DND-41 (cell line): ENCODE measurements around the gene PLSCR4.
"Not testable (repeated sequence)": the region's sequence is repeated elsewhere in the genome, so short reads cannot be mapped to it uniquely, and the experiment has no call there.

Experiments
- ATAC-seq: fragments of 200-7000 bp; cut with Tn5 transposase; 3 replicates; pipeline ENCODE4 v1.9.1; 2021; ENCODE audit warnings: low read depth; ENCODE audit not compliant: insufficient read depth
- DNase-seq: peaks from one replicate; pipeline ENCODE4 v3.0.0-alpha.2; 2020
- H2AFZ ChIP-seq: 2 replicates; pipeline ENCODE4 v1.6.0; 2012; ENCODE audit warnings: low read depth, low read length
- H3K27ac ChIP-seq: 2 replicates; pipeline ENCODE4 v1.5.1; 2012; ENCODE audit warnings: low read length, inconsistent platforms
- H3K27me3 ChIP-seq: fragments of 200-600 bp; sonication (generic); 2 replicates; pipeline ENCODE4 v1.6.0; 2012; ENCODE audit warnings: low read length, mild to moderate bottlenecking, inconsistent platforms; ENCODE audit not compliant: insufficient read depth, poor library complexity
- H3K36me3 ChIP-seq: 2 replicates; pipeline ENCODE4 v1.5.1; 2012; ENCODE audit warnings: low read length, inconsistent platforms; ENCODE audit not compliant: insufficient read depth
- H3K4me1 ChIP-seq: 2 replicates; pipeline ENCODE4 v1.5.1; 2012; ENCODE audit warnings: mild to moderate bottlenecking, low read length; ENCODE audit not compliant: insufficient read depth
- H3K4me2 ChIP-seq: 2 replicates; pipeline ENCODE4 v1.6.0; 2012; ENCODE audit warnings: mild to moderate bottlenecking, moderate library complexity, low read length, inconsistent platforms; ENCODE audit not compliant: insufficient read depth
- H3K4me3 ChIP-seq, 2 experiments: fragments of 200-600 bp in 1 of 2; shearing (Covaris generic) in 1 of 2; 2 replicates each; pipeline ENCODE4 v1.5.1; 2012 to 2016; ENCODE audit warnings: inconsistent platforms in 2 of 2, low read length in 2 of 2, mild to moderate bottlenecking in 2 of 2, low read depth in 1 of 2, moderate library complexity in 1 of 2
- H3K79me2 ChIP-seq: 2 replicates; pipeline ENCODE4 v1.6.0; 2012; ENCODE audit warnings: low read length, inconsistent platforms; ENCODE audit not compliant: insufficient read depth
- H3K9ac ChIP-seq: 2 replicates; pipeline ENCODE4 v1.6.0; 2012; ENCODE audit warnings: low read depth, mild to moderate bottlenecking, inconsistent platforms, low read length, moderate library complexity
- H3K9me3 ChIP-seq: 2 replicates; pipeline ENCODE4 v1.5.1; 2012; ENCODE audit warnings: low read length, moderate library complexity, mild to moderate bottlenecking, inconsistent platforms; ENCODE audit not compliant: insufficient read depth, severe bottlenecking
- H4K20me1 ChIP-seq: 2 replicates; pipeline ENCODE4 v1.6.0; 2012; ENCODE audit warnings: low read length; ENCODE audit not compliant: insufficient read depth
- EZH2 ChIP-seq: IDR thresholded peaks from 3 replicates; pipeline ENCODE4 v1.6.1; 2012; ENCODE audit warnings: borderline replicate concordance, low read depth, mild to moderate bottlenecking, moderate library complexity, low read length, inconsistent platforms; ENCODE audit not compliant: severe bottlenecking
- TF ChIP-seq, protein P1 (sequence below): IDR thresholded peaks from 2 replicates; pipeline ENCODE4 v1.5.1; 2012; ENCODE audit warnings: borderline replicate concordance, low read length, moderate library complexity, mild to moderate bottlenecking; ENCODE audit not compliant: poor library complexity, severe bottlenecking; ENCODE audit errors: extremely low read depth

PLSCR4 gene

DNA sequence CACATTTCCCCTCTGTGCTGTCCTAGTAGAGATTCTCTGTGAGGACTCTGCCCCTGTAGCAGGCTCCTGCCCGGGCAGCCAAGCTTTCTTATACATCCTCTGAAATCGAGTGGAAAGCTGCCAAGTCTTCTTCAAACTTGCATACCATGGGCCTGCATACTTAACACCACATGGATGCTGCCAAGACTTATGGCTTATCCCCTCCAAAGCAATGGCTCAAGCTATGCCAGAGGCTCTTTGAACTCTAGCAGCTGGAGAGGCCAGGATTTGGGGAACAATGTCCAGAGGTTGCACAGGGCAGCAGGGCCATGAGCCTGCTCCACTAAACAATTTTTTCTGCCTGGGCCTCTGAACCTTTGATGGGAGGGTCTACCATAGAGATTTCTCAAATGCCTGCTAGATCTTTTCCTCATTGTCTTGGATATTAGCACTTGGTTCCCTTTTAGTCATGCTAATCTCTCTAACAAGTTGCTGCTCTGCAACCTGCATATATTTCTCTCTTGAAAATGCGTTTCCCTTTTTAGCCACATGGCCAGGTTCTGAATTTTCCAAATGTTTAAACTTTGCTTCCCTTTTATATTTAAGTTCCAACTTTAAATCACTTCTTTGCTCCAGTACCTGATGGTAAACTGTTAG lies 6.1 kb upstream of the PLSCR4 start:
- DNase-seq: no peak
- ATAC-seq: no peak
- H3K27me3 ChIP-seq: no peaks in the 10 kb centered on the region
- no peak overlapping the region for H3K4me2 ChIP-seq
- no peak for TF ChIP-seq EZH2
- TF ChIP-seq, protein P1, sequence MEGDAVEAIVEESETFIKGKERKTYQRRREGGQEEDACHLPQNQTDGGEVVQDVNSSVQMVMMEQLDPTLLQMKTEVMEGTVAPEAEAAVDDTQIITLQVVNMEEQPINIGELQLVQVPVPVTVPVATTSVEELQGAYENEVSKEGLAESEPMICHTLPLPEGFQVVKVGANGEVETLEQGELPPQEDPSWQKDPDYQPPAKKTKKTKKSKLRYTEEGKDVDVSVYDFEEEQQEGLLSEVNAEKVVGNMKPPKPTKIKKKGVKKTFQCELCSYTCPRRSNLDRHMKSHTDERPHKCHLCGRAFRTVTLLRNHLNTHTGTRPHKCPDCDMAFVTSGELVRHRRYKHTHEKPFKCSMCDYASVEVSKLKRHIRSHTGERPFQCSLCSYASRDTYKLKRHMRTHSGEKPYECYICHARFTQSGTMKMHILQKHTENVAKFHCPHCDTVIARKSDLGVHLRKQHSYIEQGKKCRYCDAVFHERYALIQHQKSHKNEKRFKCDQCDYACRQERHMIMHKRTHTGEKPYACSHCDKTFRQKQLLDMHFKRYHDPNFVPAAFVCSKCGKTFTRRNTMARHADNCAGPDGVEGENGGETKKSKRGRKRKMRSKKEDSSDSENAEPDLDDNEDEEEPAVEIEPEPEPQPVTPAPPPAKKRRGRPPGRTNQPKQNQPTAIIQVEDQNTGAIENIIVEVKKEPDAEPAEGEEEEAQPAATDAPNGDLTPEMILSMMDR: no peak
- H3K36me3 ChIP-seq: no peaks in the 10 kb centered on the region
- no peaks in the 10 kb centered on the region for H3K9me3 ChIP-seq
- H3K27ac ChIP-seq: no peak overlapping the region
- H3K4me1 ChIP-seq: no peaks in the 10 kb centered on the region
- no peak overlapping the region for H3K4me3 ChIP-seq
- H4K20me1 ChIP-seq: no peaks in the 10 kb centered on the region
- no peak overlapping the region for H2AFZ ChIP-seq
- no peaks in the 10 kb centered on the region for H3K79me2 ChIP-seq
- no peak overlapping the region for H3K9ac ChIP-seq

GRCh38 chr3:146252445-146252844 lies 1.5 kb upstream of the PLSCR4 start:
- H3K4me1 ChIP-seq, ATAC-seq, H3K4me2 ChIP-seq, H2AFZ ChIP-seq, H3K79me2 ChIP-seq, DNase-seq, H3K27ac ChIP-seq, H3K9me3 ChIP-seq, H4K20me1 ChIP-seq, H3K9ac ChIP-seq, H3K27me3 ChIP-seq, H3K4me3 ChIP-seq, H3K36me3 ChIP-seq: not testable (repeated sequence)

DNA sequence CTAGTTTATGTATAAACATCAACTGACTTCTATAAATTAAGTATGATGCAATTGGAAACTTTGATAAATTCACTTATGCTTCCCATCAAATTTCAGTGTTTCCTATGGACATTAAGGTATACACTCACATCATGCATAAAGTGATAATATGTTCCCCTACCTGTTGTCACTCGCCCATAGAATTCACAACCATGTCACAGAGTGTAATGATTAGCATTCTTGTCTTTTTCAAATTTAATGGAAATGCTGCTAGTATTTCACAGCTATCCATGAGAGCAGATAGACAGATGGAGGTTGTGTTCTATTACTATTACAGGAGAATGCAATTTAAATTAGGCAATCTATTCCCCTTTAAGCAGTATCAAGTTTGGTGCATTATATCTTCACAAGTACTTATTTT lies 984 bp downstream of the PLSCR4 start:
- no peak overlapping the region for H3K4me3 ChIP-seq
- TF ChIP-seq EZH2: no peak
- TF ChIP-seq, protein P1: no peak
- ATAC-seq (no peak), DNase-seq (no peak)
- no peaks in the 10 kb centered on the region for H3K4me1 ChIP-seq
- no peaks in the 10 kb centered on the region for H4K20me1 ChIP-seq
- no peaks in the 10 kb centered on the region for H3K36me3 ChIP-seq
- no peak overlapping the region for H3K27ac ChIP-seq
- H3K9me3 ChIP-seq: no peaks in the 10 kb centered on the region
- H2AFZ ChIP-seq: no peak overlapping the region
- no peaks in the 10 kb centered on the region for H3K27me3 ChIP-seq
- no peaks in the 10 kb centered on the region for H3K79me2 ChIP-seq
- no peak overlapping the region for H3K4me2 ChIP-seq
- no peak overlapping the region for H3K9ac ChIP-seq

- TF ChIP-seq, protein P1: no peak
- H3K4me2 ChIP-seq: no peak overlapping the region
- no peak for ATAC-seq
Measured at GRCh38 chr3:146247911-146248310, 3.0 kb downstream of the PLSCR4 start.

More at GRCh38 chr3:146247911-146248310, 3.0 kb downstream of the PLSCR4 start:
- H3K9me3 ChIP-seq: no peaks in the 10 kb centered on the region
- no peak overlapping the region for H3K27ac ChIP-seq
- H3K79me2 ChIP-seq: no peaks in the 10 kb centered on the region
- no peak for DNase-seq
- no peaks in the 10 kb centered on the region for H3K36me3 ChIP-seq
- no peaks in the 10 kb centered on the region for H3K27me3 ChIP-seq
- H4K20me1 ChIP-seq: no peaks in the 10 kb centered on the region
- H3K9ac ChIP-seq: no peak overlapping the region
- no peak overlapping the region for H3K4me3 ChIP-seq
- no peak overlapping the region for H2AFZ ChIP-seq
- H3K4me1 ChIP-seq: no peaks in the 10 kb centered on the region
